ENCODE data around the gene MYH4. TPM values are rescaled to one million over a fixed set of nuclear protein-coding genes. Genes with fewer than 3 reads are reported as not detected.

The MYH4 gene
- total RNA-seq, 4 donors from 2014 or later: not detected

DNA sequence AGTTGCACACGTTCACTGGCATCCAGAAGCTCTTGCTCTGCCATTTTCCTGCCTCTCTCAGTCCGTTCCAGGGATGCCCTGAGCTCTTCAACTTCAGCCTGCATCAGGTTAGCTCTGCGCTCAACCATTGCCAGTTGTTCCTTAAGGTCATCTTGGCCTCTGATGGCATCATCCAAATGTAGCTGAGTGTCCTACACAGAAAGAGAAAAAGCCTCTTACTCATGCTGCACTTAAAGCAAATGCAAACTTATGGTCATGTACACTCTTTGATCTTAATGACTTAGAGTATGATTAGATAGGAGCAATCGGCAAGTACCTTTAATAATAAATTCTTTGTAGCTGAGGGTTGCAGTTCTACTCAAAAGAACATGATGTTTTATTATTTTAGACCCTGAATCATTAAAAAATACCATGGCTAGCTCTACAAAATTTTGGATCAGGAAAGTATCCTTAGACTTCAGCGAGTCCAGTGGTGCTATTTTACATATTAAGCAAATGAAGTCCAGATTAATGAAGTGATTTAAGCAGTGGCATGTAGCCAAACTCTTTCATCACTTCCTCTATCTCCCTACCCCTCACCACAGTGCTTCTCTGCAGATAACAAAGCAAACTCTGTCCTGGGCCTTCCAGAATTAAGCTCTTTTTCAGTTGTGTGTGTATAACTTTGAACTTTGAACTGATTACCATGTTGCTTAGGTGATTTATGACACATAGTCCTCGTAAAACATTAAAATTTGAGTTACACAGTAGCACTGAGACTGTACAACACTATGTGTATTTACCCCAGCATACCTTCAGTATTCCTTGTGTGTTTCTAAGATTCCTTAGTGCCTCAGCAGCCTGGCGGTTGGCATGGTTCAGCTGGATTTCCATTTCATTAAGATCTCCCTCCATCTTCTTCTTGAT, 22.1 kb downstream of the MYH4 start:
- H3K27ac ChIP-seq: no peak overlapping the region
- H3K4me3 ChIP-seq: no peak overlapping the region
- H3K4me1 ChIP-seq: no peaks in the 10 kb centered on the region
- H3K27me3 ChIP-seq: no peaks in the 10 kb centered on the region
- H3K9me3 ChIP-seq: no peaks in the 10 kb centered on the region
- DNase-seq (ENCODE audit: low spot score in 2 of 2): no peak
- no peaks in the 10 kb centered on the region for H3K36me3 ChIP-seq
- WGBS: 64% methylated on average over 7 of the region's 7 CpGs
- TF ChIP-seq POLR2AphosphoS5 (IDR thresholded peaks at IDR 0.05): no peak
- no peak for TF ChIP-seq EP300 (IDR thresholded peaks at IDR 0.05)
- TF ChIP-seq, protein P1, sequence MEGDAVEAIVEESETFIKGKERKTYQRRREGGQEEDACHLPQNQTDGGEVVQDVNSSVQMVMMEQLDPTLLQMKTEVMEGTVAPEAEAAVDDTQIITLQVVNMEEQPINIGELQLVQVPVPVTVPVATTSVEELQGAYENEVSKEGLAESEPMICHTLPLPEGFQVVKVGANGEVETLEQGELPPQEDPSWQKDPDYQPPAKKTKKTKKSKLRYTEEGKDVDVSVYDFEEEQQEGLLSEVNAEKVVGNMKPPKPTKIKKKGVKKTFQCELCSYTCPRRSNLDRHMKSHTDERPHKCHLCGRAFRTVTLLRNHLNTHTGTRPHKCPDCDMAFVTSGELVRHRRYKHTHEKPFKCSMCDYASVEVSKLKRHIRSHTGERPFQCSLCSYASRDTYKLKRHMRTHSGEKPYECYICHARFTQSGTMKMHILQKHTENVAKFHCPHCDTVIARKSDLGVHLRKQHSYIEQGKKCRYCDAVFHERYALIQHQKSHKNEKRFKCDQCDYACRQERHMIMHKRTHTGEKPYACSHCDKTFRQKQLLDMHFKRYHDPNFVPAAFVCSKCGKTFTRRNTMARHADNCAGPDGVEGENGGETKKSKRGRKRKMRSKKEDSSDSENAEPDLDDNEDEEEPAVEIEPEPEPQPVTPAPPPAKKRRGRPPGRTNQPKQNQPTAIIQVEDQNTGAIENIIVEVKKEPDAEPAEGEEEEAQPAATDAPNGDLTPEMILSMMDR (IDR thresholded peaks at IDR 0.05): no peak
- no peak for TF ChIP-seq POLR2A (IDR thresholded peaks at IDR 0.05)

DNA sequence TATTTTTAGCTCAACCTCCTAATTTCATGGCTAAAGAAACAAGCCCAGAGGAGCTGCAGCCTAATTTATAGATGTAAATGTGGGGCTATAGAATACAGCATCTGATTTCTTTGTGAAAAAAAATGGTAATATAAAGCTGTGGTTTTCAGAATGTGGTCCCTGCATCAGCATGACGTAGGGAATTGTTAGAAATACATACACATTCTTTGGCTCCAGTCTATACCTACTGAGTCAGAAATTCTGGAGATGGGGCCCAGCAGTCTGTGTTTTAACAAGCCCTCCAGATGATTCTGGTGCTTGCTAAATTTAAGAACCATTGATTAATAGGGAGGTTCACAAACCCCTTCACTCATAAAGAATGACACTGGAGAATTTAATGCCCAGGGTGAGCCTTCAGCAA, 29.5 kb downstream of the MYH4 start:
- H3K27me3 ChIP-seq: no peaks in the 10 kb centered on the region
- TF ChIP-seq, protein P1 (IDR thresholded peaks at IDR 0.05): no peak
- no peak for TF ChIP-seq POLR2A (IDR thresholded peaks at IDR 0.05)
- TF ChIP-seq POLR2AphosphoS5 (IDR thresholded peaks at IDR 0.05): no peak
- no peak for TF ChIP-seq EP300 (IDR thresholded peaks at IDR 0.05)
- H3K9me3 ChIP-seq: no peaks in the 10 kb centered on the region
- no peaks in the 10 kb centered on the region for H3K4me1 ChIP-seq
- WGBS: 64% methylated on average over 1 of the region's 1 CpG
- H3K36me3 ChIP-seq: no peaks in the 10 kb centered on the region
- H3K27ac ChIP-seq: no peak overlapping the region
- no peak for DNase-seq (ENCODE audit: low spot score in 2 of 2)
- H3K4me3 ChIP-seq: no peak overlapping the region

DNA sequence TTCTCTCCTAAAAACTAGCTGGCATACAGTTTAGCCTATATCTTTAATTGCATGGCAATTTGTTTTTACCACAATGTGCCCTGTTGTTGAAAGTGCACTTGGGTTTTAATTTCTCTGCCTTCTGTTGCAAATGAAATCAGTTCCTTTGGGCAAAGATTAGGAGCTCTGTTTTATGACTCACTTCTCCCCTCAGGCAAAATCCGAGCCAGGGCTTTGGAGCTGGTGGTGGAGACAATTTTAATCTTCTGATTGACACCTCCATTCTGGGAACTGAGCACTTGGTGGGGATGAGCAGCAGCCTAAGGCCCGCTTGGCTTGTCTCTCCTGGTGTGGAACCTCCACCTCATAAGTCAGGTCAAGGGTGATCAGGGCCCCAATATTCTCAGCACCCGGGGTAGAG, 34.3 kb downstream of the MYH4 start:
- no peaks in the 10 kb centered on the region for H3K36me3 ChIP-seq
- 42% methylated on average over 3 of the region's 3 CpGs for WGBS
- no peaks in the 10 kb centered on the region for H3K9me3 ChIP-seq
- H3K27ac ChIP-seq: no peak overlapping the region
- H3K27me3 ChIP-seq: no peaks in the 10 kb centered on the region
- no peak for TF ChIP-seq EP300 (IDR thresholded peaks at IDR 0.05)
- no peak for TF ChIP-seq POLR2A (IDR thresholded peaks at IDR 0.05)
- no peak for TF ChIP-seq POLR2AphosphoS5 (IDR thresholded peaks at IDR 0.05)
- TF ChIP-seq, protein P1 (IDR thresholded peaks at IDR 0.05): no peak
- DNase-seq (ENCODE audit: low spot score in 2 of 2): no peak
- H3K4me3 ChIP-seq: no peak overlapping the region
- H3K4me1 ChIP-seq: no peaks in the 10 kb centered on the region

DNA sequence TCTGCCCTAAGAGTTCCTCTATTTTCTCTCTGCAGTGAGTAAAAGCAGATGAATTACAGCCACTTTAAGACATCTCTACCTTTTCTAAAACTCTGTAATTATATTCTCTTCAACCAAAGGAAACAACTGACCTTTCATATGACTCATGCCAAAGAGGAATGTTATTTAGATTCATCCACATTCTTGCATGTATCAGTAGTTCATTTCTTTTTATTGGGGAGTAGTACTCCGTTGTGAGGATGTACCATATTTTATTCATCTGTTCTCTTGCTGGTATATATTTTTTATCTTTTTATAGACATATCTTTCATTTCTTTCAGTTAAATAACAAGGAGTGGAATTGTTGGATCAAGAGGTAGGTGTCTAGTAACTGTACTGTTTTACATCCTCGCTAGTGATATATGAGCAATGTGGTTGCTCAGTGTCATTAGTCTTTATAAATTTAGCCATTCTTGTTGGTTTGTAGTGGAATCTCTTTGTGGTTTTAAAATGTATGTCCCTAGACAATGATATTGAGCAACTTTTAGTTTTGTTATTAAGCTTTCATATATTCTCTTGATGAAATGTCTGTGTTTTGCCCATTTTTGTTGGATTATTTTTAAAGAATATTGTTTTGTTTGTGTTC, 39.8 kb downstream of the MYH4 start:
- H3K9me3 ChIP-seq: no peaks in the 10 kb centered on the region
- no peaks in the 10 kb centered on the region for H3K36me3 ChIP-seq
- H3K27ac ChIP-seq: no peak overlapping the region
- no peak for DNase-seq (ENCODE audit: low spot score in 2 of 2)
- WGBS: 70% methylated on average over 2 of the region's 2 CpGs
- H3K27me3 ChIP-seq: no peaks in the 10 kb centered on the region
- no peaks in the 10 kb centered on the region for H3K4me1 ChIP-seq
- TF ChIP-seq, protein P1 (IDR thresholded peaks at IDR 0.05): no peak
- TF ChIP-seq POLR2AphosphoS5 (IDR thresholded peaks at IDR 0.05) (no peak), POLR2A (IDR thresholded peaks at IDR 0.05) (no peak), EP300 (IDR thresholded peaks at IDR 0.05) (no peak)
- no peak overlapping the region for H3K4me3 ChIP-seq

DNA sequence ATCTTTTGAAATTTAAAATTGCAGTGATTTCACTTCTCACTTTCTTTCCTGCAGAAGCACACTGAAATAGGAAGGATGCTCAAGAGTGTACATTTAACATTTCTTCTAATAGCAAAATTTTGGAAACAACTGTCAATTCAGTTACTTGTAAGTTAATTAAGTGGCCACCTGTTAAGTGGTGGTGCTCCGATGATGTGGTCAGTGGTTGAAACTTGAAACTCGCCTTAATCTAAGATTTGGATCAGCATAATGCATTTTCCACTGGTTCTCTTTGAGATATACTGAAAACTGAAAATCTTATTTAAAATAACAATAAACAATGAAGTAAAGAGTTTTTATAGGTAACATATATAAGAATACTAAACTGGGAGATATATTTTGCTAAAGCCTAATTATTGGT, 40.6 kb downstream of the MYH4 start:
- DNase-seq (ENCODE audit: low spot score in 2 of 2): no peak
- no peaks in the 10 kb centered on the region for H3K4me1 ChIP-seq
- H3K27me3 ChIP-seq: no peaks in the 10 kb centered on the region
- 84% methylated on average over 2 of the region's 2 CpGs for WGBS
- H3K27ac ChIP-seq: no peak overlapping the region
- H3K4me3 ChIP-seq: no peak overlapping the region
- H3K36me3 ChIP-seq: no peaks in the 10 kb centered on the region
- H3K9me3 ChIP-seq: no peaks in the 10 kb centered on the region
- TF ChIP-seq POLR2A (IDR thresholded peaks at IDR 0.05): no peak
